ENCODE data around the gene WDR35. TPM values are rescaled to one million over a fixed set of nuclear protein-coding genes. Genes with fewer than 3 reads are reported as not detected.
A peak's percentile ranks its signal among the peaks of the same experiment; 100 is the strongest.

The WDR35 gene
- total RNA-seq, 1 experiment from 2014 or later: 6.6 TPM

- Histone ChIP-seq H3K79me2 (ENCODE audit: low read length) (no peaks in the 10 kb centered on the region), H3K4me3 (ENCODE audit: low read length) (no peak overlapping the region), H3K27ac (ENCODE audit: low read length) (no peak overlapping the region), H2AFZ (ENCODE audit: low read length) (no peak overlapping the region), H3K27me3 (ENCODE audit: low read length) (no peaks in the 10 kb centered on the region), H3K9me3 (ENCODE audit: low read length) (no peaks in the 10 kb centered on the region), H3K4me2 (ENCODE audit: low read length) (no peak overlapping the region), H3K4me1 (ENCODE audit: insufficient read depth, low read length) (no peaks in the 10 kb centered on the region), H4K20me1 (ENCODE audit: low read length) (no peaks in the 10 kb centered on the region), H3K9me2 (replicated peaks; ENCODE audit: low read length) (no peaks in the 10 kb centered on the region), H3K9ac (ENCODE audit: low read length) (no peak overlapping the region), H3K36me3 (ENCODE audit: low read depth, low read length) (peaks cover 3% of the 10 kb centered on the region), H3F3A (ENCODE audit: low read length, unreplicated experiment) (no peaks in the 10 kb centered on the region)
- TF ChIP-seq, protein P1, sequence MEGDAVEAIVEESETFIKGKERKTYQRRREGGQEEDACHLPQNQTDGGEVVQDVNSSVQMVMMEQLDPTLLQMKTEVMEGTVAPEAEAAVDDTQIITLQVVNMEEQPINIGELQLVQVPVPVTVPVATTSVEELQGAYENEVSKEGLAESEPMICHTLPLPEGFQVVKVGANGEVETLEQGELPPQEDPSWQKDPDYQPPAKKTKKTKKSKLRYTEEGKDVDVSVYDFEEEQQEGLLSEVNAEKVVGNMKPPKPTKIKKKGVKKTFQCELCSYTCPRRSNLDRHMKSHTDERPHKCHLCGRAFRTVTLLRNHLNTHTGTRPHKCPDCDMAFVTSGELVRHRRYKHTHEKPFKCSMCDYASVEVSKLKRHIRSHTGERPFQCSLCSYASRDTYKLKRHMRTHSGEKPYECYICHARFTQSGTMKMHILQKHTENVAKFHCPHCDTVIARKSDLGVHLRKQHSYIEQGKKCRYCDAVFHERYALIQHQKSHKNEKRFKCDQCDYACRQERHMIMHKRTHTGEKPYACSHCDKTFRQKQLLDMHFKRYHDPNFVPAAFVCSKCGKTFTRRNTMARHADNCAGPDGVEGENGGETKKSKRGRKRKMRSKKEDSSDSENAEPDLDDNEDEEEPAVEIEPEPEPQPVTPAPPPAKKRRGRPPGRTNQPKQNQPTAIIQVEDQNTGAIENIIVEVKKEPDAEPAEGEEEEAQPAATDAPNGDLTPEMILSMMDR (conservative IDR thresholded peaks at IDR 0.05; ENCODE audit: low read depth, low read length): no peak
- TF ChIP-seq EZH2phosphoT487 (IDR thresholded peaks at IDR 0.05; ENCODE audit: borderline replicate concordance, low read length) (no peak), EZH2 (IDR thresholded peaks at IDR 0.05; ENCODE audit: low read length, unreplicated experiment) (no peak)
- BruUV-seq (replicated peaks): no TSS peak
- CTCF ChIA-PET: no interaction called here
- intact Hi-C loops (cut with micrococcal nuclease): no loop called here
- no peak for DNase-seq
- POLR2A ChIA-PET (ENCODE audit: unreplicated experiment): no interaction called here
- ATAC-seq: no peak
Observed at GRCh38 chr2:19963386-19963785, 26.5 kb downstream of the WDR35 start.

GRCh38 chr2:19955544-19956422, 34.1 kb downstream of the WDR35 start:
- Histone ChIP-seq H3K9me2 (replicated peaks; ENCODE audit: low read length) (no peaks in the 10 kb centered on the region), H3K4me3 (ENCODE audit: low read length) (no peak overlapping the region), H3F3A (ENCODE audit: low read length, unreplicated experiment) (no peaks in the 10 kb centered on the region), H2AFZ (ENCODE audit: low read length) (no peak overlapping the region), H3K4me1 (ENCODE audit: insufficient read depth, low read length) (no peaks in the 10 kb centered on the region), H3K36me3 (ENCODE audit: low read depth, low read length) (no peaks in the 10 kb centered on the region), H3K27ac (ENCODE audit: low read length) (no peak overlapping the region), H3K4me2 (ENCODE audit: low read length) (no peak overlapping the region), H3K27me3 (ENCODE audit: low read length) (no peaks in the 10 kb centered on the region), H3K9ac (ENCODE audit: low read length) (no peak overlapping the region), H3K9me3 (ENCODE audit: low read length) (no peaks in the 10 kb centered on the region), H3K79me2 (ENCODE audit: low read length) (no peaks in the 10 kb centered on the region), H4K20me1 (ENCODE audit: low read length) (no peaks in the 10 kb centered on the region)
- ChIA-PET CTCF (interaction anchor here (0.6 to 1.5 kb wide), 7 partner anchors 8 to 269 kb away, joined by 3 to 7 read pairs (median 4); partner anchors contain the start of gene SDC1), POLR2A (ENCODE audit: unreplicated experiment) (interaction anchor here (0.7 kb wide), 1 partner anchor 228 kb away, joined by 6 read pairs; no protein-coding TSS in a partner anchor)
- BruUV-seq (replicated peaks): no TSS peak
- TF ChIP-seq, protein P1 (conservative IDR thresholded peaks at IDR 0.05; ENCODE audit: low read depth, low read length): peak; percentile 95
- TF ChIP-seq EZH2phosphoT487 (IDR thresholded peaks at IDR 0.05; ENCODE audit: borderline replicate concordance, low read length): no peak
- peak; percentile 98 for ATAC-seq
- peak; percentile 80 for DNase-seq
- intact Hi-C loops (cut with micrococcal nuclease): loop anchor here (1.0 to 2.0 kb wide), 3 partner anchors 59 to 275 kb away; no protein-coding TSS in a partner anchor

DNA sequence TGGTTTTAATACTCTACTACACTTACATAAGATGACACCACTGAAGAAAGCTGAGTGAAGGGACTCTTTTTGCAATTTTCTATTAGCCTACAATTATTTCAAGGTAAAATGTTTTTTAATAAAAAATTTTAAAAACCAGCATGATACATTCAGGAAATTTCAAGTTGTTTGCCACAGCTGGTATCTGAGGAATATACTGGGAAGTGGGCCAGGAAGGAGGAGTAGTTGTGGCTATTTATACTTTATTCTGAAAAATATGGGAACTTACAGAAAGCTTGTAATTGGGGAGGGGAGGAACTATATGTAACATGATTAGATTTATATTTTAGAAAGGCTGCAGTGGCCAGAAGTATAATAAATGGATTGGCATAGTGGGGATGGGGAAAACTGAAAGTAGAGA, 40.8 kb downstream of the WDR35 start:
- no peaks in the 10 kb centered on the region for H3K36me3 ChIP-seq (ENCODE audit: low read depth, low read length)
- H3F3A ChIP-seq (ENCODE audit: low read length, unreplicated experiment): no peaks in the 10 kb centered on the region
- peaks cover 21% of the 10 kb centered on the region for H3K4me1 ChIP-seq (ENCODE audit: insufficient read depth, low read length)
- no peaks in the 10 kb centered on the region for H3K9me2 ChIP-seq (replicated peaks; ENCODE audit: low read length)
- CTCF ChIA-PET: interaction anchor here (0.6 to 0.7 kb wide), 2 partner anchors 19 to 85 kb away, joined by 3 to 7 read pairs; no protein-coding TSS in a partner anchor
- H2AFZ ChIP-seq (ENCODE audit: low read length): no peak overlapping the region
- H3K27me3 ChIP-seq (ENCODE audit: low read length): no peaks in the 10 kb centered on the region
- no peak overlapping the region for H3K27ac ChIP-seq (ENCODE audit: low read length)
- no peak overlapping the region for H3K4me3 ChIP-seq (ENCODE audit: low read length)
- H3K4me2 ChIP-seq (ENCODE audit: low read length): no peak overlapping the region
- no peaks in the 10 kb centered on the region for H3K79me2 ChIP-seq (ENCODE audit: low read length)
- DNase-seq (peak; percentile 7), ATAC-seq (no peak)
- POLR2A ChIA-PET (ENCODE audit: unreplicated experiment): interaction anchor here (0.7 kb wide), 1 partner anchor 16 kb away, joined by 7 read pairs; no protein-coding TSS in a partner anchor
- intact Hi-C loops (cut with micrococcal nuclease): no loop called here
- no TSS peak for BruUV-seq (replicated peaks)
- H4K20me1 ChIP-seq (ENCODE audit: low read length): no peaks in the 10 kb centered on the region
- no peaks in the 10 kb centered on the region for H3K9me3 ChIP-seq (ENCODE audit: low read length)
- no peak overlapping the region for H3K9ac ChIP-seq (ENCODE audit: low read length)
- TF ChIP-seq EZH2phosphoT487 (IDR thresholded peaks at IDR 0.05; ENCODE audit: borderline replicate concordance, low read length) (no peak), EZH2 (IDR thresholded peaks at IDR 0.05; ENCODE audit: low read length, unreplicated experiment) (no peak)
- TF ChIP-seq, protein P1 (conservative IDR thresholded peaks at IDR 0.05; ENCODE audit: low read depth, low read length): no peak
